Astrocyte of the cerebellum (primary cell): ENCODE data around the gene UBE2D4.

Source experiments
- DNase-seq: peaks from one replicate; pipeline ENCODE4 v3.0.0-alpha.2; 2011; ENCODE audit warnings: low read depth
- H3K4me3 ChIP-seq: 2 replicates; pipeline ENCODE4 v1.5.1; 2011; ENCODE audit warnings: mild to moderate bottlenecking, low read depth, low read length, moderate library complexity
- in situ Hi-C: cut with HindIII; loops from 2 replicates; pipeline ENCODE4 v1.10.0; 2017; ENCODE audit warnings: low sequenced_read_pairs
- TF ChIP-seq, protein P1 (sequence below): IDR thresholded peaks from 2 replicates; pipeline ENCODE4 v1.5.1; 2012; ENCODE audit warnings: low read length, low read depth, moderate library complexity, mild to moderate bottlenecking; ENCODE audit errors: missing control alignments

The UBE2D4 gene

DNA sequence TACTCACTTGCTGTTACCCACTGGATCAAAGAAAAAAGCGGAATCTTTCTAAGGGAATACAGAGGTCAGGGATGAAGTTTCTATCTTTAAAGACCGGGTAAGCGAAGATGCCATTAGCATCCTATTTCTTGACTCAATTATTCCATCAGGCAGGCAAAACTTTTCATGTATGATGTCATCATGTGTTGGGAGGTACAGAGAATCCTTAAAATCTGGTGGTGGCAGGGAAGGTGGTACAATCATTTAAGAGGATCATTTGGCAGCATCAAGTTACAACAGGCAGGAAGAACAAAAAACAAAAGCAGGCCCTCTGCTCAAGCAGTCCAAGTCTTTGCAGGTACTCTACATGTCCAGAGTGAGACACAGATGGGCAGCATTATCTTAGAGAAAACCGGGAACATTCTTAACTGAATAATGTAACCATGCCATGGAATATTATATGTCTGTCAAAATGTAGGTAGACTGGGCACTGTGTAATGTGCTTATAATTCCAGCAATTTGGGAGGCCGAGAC lies 23.6 kb upstream of the UBE2D4 start:
- TF ChIP-seq, protein P1, sequence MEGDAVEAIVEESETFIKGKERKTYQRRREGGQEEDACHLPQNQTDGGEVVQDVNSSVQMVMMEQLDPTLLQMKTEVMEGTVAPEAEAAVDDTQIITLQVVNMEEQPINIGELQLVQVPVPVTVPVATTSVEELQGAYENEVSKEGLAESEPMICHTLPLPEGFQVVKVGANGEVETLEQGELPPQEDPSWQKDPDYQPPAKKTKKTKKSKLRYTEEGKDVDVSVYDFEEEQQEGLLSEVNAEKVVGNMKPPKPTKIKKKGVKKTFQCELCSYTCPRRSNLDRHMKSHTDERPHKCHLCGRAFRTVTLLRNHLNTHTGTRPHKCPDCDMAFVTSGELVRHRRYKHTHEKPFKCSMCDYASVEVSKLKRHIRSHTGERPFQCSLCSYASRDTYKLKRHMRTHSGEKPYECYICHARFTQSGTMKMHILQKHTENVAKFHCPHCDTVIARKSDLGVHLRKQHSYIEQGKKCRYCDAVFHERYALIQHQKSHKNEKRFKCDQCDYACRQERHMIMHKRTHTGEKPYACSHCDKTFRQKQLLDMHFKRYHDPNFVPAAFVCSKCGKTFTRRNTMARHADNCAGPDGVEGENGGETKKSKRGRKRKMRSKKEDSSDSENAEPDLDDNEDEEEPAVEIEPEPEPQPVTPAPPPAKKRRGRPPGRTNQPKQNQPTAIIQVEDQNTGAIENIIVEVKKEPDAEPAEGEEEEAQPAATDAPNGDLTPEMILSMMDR, result no peak
- in situ Hi-C loops, result no loop called here
- DNase-seq, result no peak
- no peak overlapping the region for H3K4me3 ChIP-seq

DNA sequence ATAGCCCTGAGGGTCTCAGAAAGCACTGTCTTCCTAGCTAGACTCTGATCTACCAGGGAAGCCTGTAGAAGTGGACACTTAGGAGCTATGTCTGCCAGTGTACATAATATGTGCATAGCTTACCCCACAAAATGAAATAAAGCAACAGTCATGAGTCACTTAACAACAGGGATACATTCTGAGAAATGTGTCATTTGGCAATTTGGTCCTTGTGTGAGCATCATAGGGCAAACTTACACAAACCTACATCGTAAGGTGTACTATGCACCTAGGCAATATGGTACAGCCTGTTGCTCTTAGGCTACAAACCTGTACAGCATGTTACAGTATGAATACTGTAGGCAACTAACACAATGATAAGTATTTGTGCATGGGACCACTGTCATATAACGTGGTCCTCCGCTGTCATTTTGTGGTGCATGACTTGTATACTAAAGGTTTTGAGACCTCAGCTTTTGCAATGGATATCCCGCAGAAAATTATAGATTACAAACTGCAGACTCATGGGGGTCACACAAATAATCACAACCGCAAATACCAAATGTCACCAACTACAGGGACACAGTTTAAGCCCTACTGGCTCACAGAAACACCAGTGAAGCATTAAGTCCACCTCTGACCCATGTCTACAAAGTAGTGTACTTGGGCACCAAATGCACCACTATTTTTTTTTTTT lies 21.6 kb upstream of the UBE2D4 start:
- in situ Hi-C loops, result no loop called here
- no peak for DNase-seq
- TF ChIP-seq, protein P1, result no peak
- peak overlapping the region; percentile 63 for H3K4me3 ChIP-seq

GRCh38 chr7:43905209-43905946 lies 20.9 kb upstream of the UBE2D4 start:
- TF ChIP-seq, protein P1, result no peak
- peak overlapping the region; percentile 63 for H3K4me3 ChIP-seq
- in situ Hi-C loops, result no loop called here
- no peak for DNase-seq

GRCh38 chr7:43905956-43906330 lies 20.3 kb upstream of the UBE2D4 start:
- DNase-seq, result no peak
- in situ Hi-C loops, result no loop called here
- peak overlapping the region; percentile 63 for H3K4me3 ChIP-seq
- TF ChIP-seq, protein P1, result no peak

DNA sequence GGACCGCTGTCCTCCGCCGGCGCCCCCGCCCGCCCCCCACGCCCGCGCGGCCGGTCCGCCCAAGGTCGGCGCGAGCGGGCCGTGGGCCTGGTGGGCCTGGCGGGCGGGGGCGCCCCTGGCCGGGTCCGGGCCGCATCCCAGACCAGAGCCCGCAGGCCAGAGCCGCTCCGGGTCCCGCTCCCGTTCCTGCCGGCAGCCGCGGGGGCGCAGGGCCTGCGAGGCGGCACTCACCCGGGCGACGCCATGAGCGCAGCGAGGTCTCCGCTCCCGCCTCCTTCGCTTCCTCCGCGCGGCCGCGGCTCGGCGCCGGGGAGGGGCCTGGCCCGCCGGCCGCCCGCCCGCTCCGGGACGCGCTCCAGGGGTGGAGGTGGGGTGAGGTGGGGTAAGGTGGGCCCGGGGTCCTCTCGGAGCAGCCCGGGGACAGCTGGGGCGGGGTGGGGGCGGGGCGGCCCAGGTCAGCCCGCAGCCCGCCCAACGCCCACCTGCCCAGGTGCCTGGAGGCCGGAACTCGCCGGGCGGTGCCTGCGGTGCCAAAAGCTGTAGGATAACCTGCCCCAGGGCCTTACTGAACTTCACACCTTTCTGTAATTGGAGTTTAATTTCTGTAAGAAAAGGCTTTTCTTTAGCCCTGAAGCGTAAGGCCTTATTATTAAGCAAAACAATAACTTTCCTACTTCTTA lies 19.8 kb upstream of the UBE2D4 start, which contains the start of gene URGCP:
Gene URGCP (minus strand): TSS at position 266 of the 680 bp plus-strand sequence. CDS start 21 bp downstream, at position 245.
- peak within 1 kb of the TSS; percentile 63 for H3K4me3 ChIP-seq
- TF ChIP-seq, protein P1, result no peak
- no peak for DNase-seq
- in situ Hi-C loops, result no loop called here

DNA sequence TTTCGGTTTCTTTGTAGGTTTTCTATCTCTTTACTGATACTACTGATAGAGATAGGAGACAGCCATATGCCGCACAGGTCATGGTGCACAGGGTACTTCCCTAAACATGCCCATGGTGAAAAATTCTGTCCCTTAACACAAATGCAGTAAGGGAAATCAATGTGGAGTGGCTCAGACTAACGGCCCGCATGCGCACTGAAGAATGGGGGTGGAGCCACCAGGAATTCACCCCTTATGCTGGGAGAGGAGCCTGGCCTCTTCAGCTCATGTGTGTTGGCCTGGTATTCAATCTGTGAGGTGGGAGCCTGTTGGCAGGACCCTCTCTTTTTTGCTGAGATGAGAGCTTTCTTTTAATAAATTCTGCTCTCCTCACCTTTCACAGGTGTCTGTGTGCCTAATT lies 11.4 kb upstream of the UBE2D4 start:
- H3K4me3 ChIP-seq, result no peak overlapping the region
- TF ChIP-seq, protein P1, result no peak
- no peak for DNase-seq
- in situ Hi-C loops, result no loop called here
